K562 (cell line): Measurements from ENCODE around the gene CUEDC2. TPM values are rescaled to one million over a fixed set of nuclear protein-coding genes. Genes with fewer than 3 reads are reported as not detected.
A peak's percentile ranks its signal among the peaks of the same experiment; 100 is the strongest.

Experiments used
- ATAC-seq: fragments of 200-7000 bp; cut with Tn5 transposase; 3 replicates; pipeline ENCODE4 v1.9.1; 2020; ENCODE audit warnings: moderate library complexity
- BruUV-seq: library from RNA; stranded (reverse); fragments of 400-500 nt; replicated peaks from 2 replicates; lab custom pipeline; 2021; lab: Mats Ljungman, UMichigan
- CTCF ChIA-PET: fragments of 300-600 bp; formaldehyde crosslinking; extraction: SDS; loops from one replicate; lab custom pipeline; 2021; ENCODE audit warnings: low intra/inter-chr PET ratio; lab: Yijun Ruan, JAX
- POLR2A ChIA-PET: fragments of 300-600, 350-650 bp; sonication (Branson Sonifier 250); formaldehyde crosslinking; extraction: SDS; loops from one replicate; lab custom pipeline; 2021; ENCODE audit warnings: antibody characterized with exemption, inconsistent platforms; lab: Yijun Ruan, JAX
- DNase-seq, 4 experiments: peaks; one replicate each; pipeline versions ENCODE4 v3.0.0 to v3.0.0-alpha.2; 2011 to 2018; ENCODE audit warnings: low spot score in 3 of 4, mixed read lengths in 3 of 4; ENCODE audit errors: extremely low read depth in 1 of 4
- FAIRE-seq: peaks from 2 replicates; lab custom pipeline; 2011; peaks lifted over from hg19 to GRCh38; lab: Jason Lieb, UNC
- H2AFZ ChIP-seq: 2 replicates; pipeline ENCODE4 v1.6.0; 2011; ENCODE audit warnings: low read depth, low read length, control low read depth, inconsistent platforms
- H3K27ac ChIP-seq: fragments of 200-600 bp; 3 replicates; pipeline ENCODE4 v1.8.0; 2011; ENCODE audit warnings: low read depth, mild to moderate bottlenecking, control low read depth, inconsistent platforms, low read length, moderate library complexity, mixed read lengths; ENCODE audit errors: extremely low read depth
- H3K27me3 ChIP-seq, 2 experiments: fragments of 300-600 bp in 1 of 2; 2 replicates in 1 of 2; 3 replicates in 1 of 2; pipeline versions ENCODE4 v1.6.0 to v1.8.0; 2011; ENCODE audit warnings: inconsistent platforms in 2 of 2, low read length in 2 of 2, mild to moderate bottlenecking in 1 of 2, mixed read lengths in 1 of 2, moderate library complexity in 1 of 2; ENCODE audit not compliant: control insufficient read depth in 2 of 2, insufficient read depth in 2 of 2
- H3K36me3 ChIP-seq: fragments of 300-600 bp; 3 replicates; pipeline ENCODE4 v1.8.0; 2011; ENCODE audit warnings: mild to moderate bottlenecking, low read length, inconsistent platforms; ENCODE audit not compliant: control insufficient read depth, insufficient read depth
- H3K4me1 ChIP-seq, 2 experiments: fragments of 200-600 bp in 1 of 2; replicated peaks in 1 of 2; 2 replicates in 1 of 2; 3 replicates in 1 of 2; pipeline versions ENCODE4 v1.5.1 to v1.8.0; 2011; ENCODE audit warnings: inconsistent platforms in 2 of 2, low read length in 2 of 2, mild to moderate bottlenecking in 1 of 2, mixed read lengths in 1 of 2, moderate library complexity in 1 of 2; ENCODE audit not compliant: control insufficient read depth in 2 of 2, insufficient read depth in 2 of 2
- H3K4me2 ChIP-seq: 2 replicates; pipeline ENCODE4 v1.6.1; 2011; ENCODE audit warnings: low read length, control low read depth, inconsistent platforms, mixed read lengths; ENCODE audit not compliant: insufficient read depth
- H3K4me3 ChIP-seq: fragments of 200-600 bp; sonication (generic), shearing (Covaris generic); 2 replicates; pipeline ENCODE4 v1.5.1; 2016; ENCODE audit warnings: control low read depth, inconsistent platforms
- H3K79me2 ChIP-seq: fragments of 200-600 bp; 3 replicates; pipeline ENCODE4 v1.8.0; 2011; ENCODE audit warnings: low read length, inconsistent platforms; ENCODE audit not compliant: control insufficient read depth, insufficient read depth
- H3K9ac ChIP-seq, 2 experiments: 2 replicates each; pipeline versions ENCODE4 v1.6.0 to v1.6.1; 2011; ENCODE audit warnings: low read depth in 2 of 2, low read length in 2 of 2, control low read depth in 1 of 2, inconsistent platforms in 1 of 2, mild to moderate bottlenecking in 1 of 2, mixed read lengths in 1 of 2; ENCODE audit not compliant: insufficient read depth in 1 of 2
- H3K9me1 ChIP-seq: one replicate; pipeline ENCODE4 v1.6.0; 2011; ENCODE audit warnings: inconsistent platforms, mild to moderate bottlenecking, low read length, moderate library complexity; ENCODE audit not compliant: control insufficient read depth, insufficient read depth
- H3K9me3 ChIP-seq: replicated peaks from 2 replicates; pipeline ENCODE4 v1.5.1; 2011; ENCODE audit warnings: low read depth, low read length, inconsistent platforms; ENCODE audit not compliant: control insufficient read depth, insufficient read depth
- H4K20me1 ChIP-seq: replicated peaks from 2 replicates; pipeline ENCODE4 v1.6.1; 2011; ENCODE audit warnings: low read length, inconsistent platforms, mixed read lengths; ENCODE audit not compliant: control insufficient read depth, insufficient read depth
- ARID3B ChIP-seq: fragments of 250-450 bp; sonication (Bioruptor Pico); IDR thresholded peaks from 2 replicates; pipeline ENCODE4 v1.4.0; 2020; ENCODE audit warnings: borderline replicate concordance
- CAMTA2 ChIP-seq: fragments of 250-450 bp; sonication (Bioruptor Pico); conservative IDR thresholded peaks from 2 replicates; pipeline ENCODE4 v1.5.1; 2022
- DACH1 ChIP-seq: fragments of 450-650 bp; IDR thresholded peaks from 2 replicates; pipeline ENCODE4 v1.6.1; 2018; ENCODE audit not compliant: partially characterized antibody
- MBD1 ChIP-seq: fragments of 250-450 bp; sonication (Bioruptor Pico); IDR thresholded peaks from 2 replicates; pipeline ENCODE4 v1.8.0; 2022; ENCODE audit warnings: inconsistent platforms
- POLR2AphosphoS5 ChIP-seq: IDR thresholded peaks from 2 replicates; pipeline ENCODE4 v1.6.1; 2011; ENCODE audit warnings: mild to moderate bottlenecking, low read depth, low read length, moderate library complexity; ENCODE audit not compliant: control insufficient read depth, insufficient read depth
- TARDBP ChIP-seq: fragments of 450-650 bp; IDR thresholded peaks from 2 replicates; pipeline ENCODE4 v1.6.1; 2016
- THRAP3 ChIP-seq: fragments of 450-650 bp; IDR thresholded peaks from 2 replicates; pipeline ENCODE4 v1.6.1; 2016; ENCODE audit warnings: mild to moderate bottlenecking, inconsistent platforms, borderline replicate concordance
- ZNF175 ChIP-seq: fragments of 200-800 bp; sonication (Bioruptor generic); IDR thresholded peaks from 2 replicates; pipeline ENCODE4 v1.6.1; 2016; ENCODE audit warnings: low read depth, mild to moderate bottlenecking, missing genetic modification characterization, missing compliant biosample characterization
- ZNF232 ChIP-seq: sonication (generic); formaldehyde crosslinking; IDR thresholded peaks from 2 replicates; pipeline ENCODE4 v1.8.0; 2022; ENCODE audit warnings: mild to moderate bottlenecking, missing genetic modification reagents
- ZNF316 ChIP-seq: fragments of 450-650 bp; IDR thresholded peaks from 2 replicates; pipeline ENCODE4 v1.6.1; 2016
- ZNF639 ChIP-seq, 2 experiments: fragments of 200-800 bp in 1 of 2; sonication (Bioruptor generic) in 1 of 2; sonication (generic) in 1 of 2; formaldehyde crosslinking in 1 of 2; IDR thresholded peaks in 1 of 2; conservative IDR thresholded peaks in 1 of 2; 2 replicates each; pipeline versions ENCODE4 v1.5.0 to v1.6.1; 2016 to 2020; ENCODE audit warnings: missing compliant biosample characterization in 1 of 2, missing genetic modification characterization in 1 of 2, missing genetic modification reagents in 1 of 2
- WGBS: fragments of 100-300 bp; shearing (Covaris generic); methylation state at CpG from one replicate; pipeline ENCODE4 v1.1.6; 2016; ENCODE audit warnings: low coverage, mixed read lengths; ENCODE audit not compliant: insufficient coverage; ENCODE audit errors: missing lambda C conversion rate; 5-methylcytosine and 5-hydroxymethylcytosine counted together
- in situ Hi-C: fragments of 300-500 bp; cut with MboI; formaldehyde crosslinking; loops from 4 replicates; pipeline ENCODE4 v1.15.0; 2018; ENCODE audit warnings: inconsistent platforms, mixed read lengths
- intact Hi-C: fragments of 100-400 bp; cut with micrococcal nuclease; formaldehyde crosslinking; loops from 2 replicates; pipeline ENCODE4 v1.14.2; 2022
- polyA plus RNA-seq, 8 experiments: library from polyadenylated mRNA; depleted of rRNA in 4 of 8; stranded (reverse) in 5 of 8; unstranded in 3 of 8; fragments of >200 nt; fragmentation: Nextera tagmentation in 2 of 8; fragmentation: Illumina TruSeq in 1 of 8; extraction: Ambion mirVana in 2 of 8; extraction: Trizol in 1 of 8; gene quantifications; 2 replicates each; pipeline versions ENCODE4 v1.2.1 to v1.2.3, GENCODE V29; 2011 to 2014; ENCODE audit warnings: inconsistent platforms in 1 of 8, missing spikeins in 1 of 8
- total RNA-seq, 7 experiments: library from RNA; depleted of rRNA in 6 of 7; stranded (reverse); fragments of >200 nt in 6 of 7; fragmentation: Illumina TruSeq in 2 of 7; extraction: Trizol in 2 of 7; gene quantifications; 2 replicates each; pipeline versions ENCODE4 v1.2.1 to v1.2.3, GENCODE V29; 2011 to 2021; ENCODE audit warnings: low replicate concordance in 1 of 7
- TF ChIP-seq, protein P1 (sequence below): fragments of 450-650 bp; formaldehyde crosslinking; IDR thresholded peaks from 2 replicates; pipeline ENCODE4 v1.4.0; 2020; ENCODE audit warnings: mild to moderate bottlenecking, moderate library complexity
- TF ChIP-seq, protein P2 (sequence below): sonication (generic); formaldehyde crosslinking; IDR thresholded peaks from 2 replicates; pipeline ENCODE4 v1.5.0; 2020; ENCODE audit warnings: missing genetic modification reagents

The CUEDC2 gene
- total and polyA plus RNA-seq, 9 of the 15 experiments (the other 6 are each of a cell fraction or from before 2014, with no cell fraction given), result 8.5 to 48.9 (median 27.4) TPM

- POLR2A ChIA-PET, result interaction anchor here (0.6 to 5.3 kb wide), 14 partner anchors 10 to 925 kb away, joined by 3 to 34 read pairs (median 4); partner anchors contain the start of genes C10orf95, CUEDC2, GBF1 and PITX3
- DNase-seq (peak; percentile 76 to 96 (median 84)), ATAC-seq (peak; percentile 72), FAIRE-seq (peak; percentile 97)
- in situ Hi-C loops (no loop called here), intact Hi-C loops (loop anchor here (1.0 to 5.0 kb wide), 2 partner anchors 26 to 41 kb away; partner anchors contain the start of gene NFKB2)
- no TSS peak for BruUV-seq
- WGBS, result 0% methylated on average over 49 of the region's 66 CpGs
- peak within 1 kb of the TSS; percentile 65 to 96 for H3K9ac ChIP-seq
- peaks cover 25% of the 10 kb centered on the region for H3K79me2 ChIP-seq
- H4K20me1 ChIP-seq, result no peaks in the 10 kb centered on the region
- no peaks in the 10 kb centered on the region for H3K9me1 ChIP-seq
- peaks cover 17% of the 10 kb centered on the region; the same call in 2 of the 3 replicates for H3K36me3 ChIP-seq
- no peaks in the 10 kb centered on the region for H3K9me3 ChIP-seq
- no peaks in the 10 kb centered on the region for H3K27me3 ChIP-seq
- H3K4me3 ChIP-seq, result peak within 1 kb of the TSS; percentile 93
- peak within 1 kb of the TSS; percentile 74 for H3K4me2 ChIP-seq
- H2AFZ ChIP-seq, result peak within 1 kb of the TSS; percentile 87
- CTCF ChIA-PET, result no interaction called here
- peak within 1 kb of the TSS; percentile 80 for H3K27ac ChIP-seq
- peaks cover 12 to 59% of the 10 kb centered on the region in 2 experiments; a peak in 4 of 5 replicates for H3K4me1 ChIP-seq
- TF ChIP-seq ZNF639 (CRISPR knock-in tag; conservative IDR thresholded peaks at IDR 0.05 in 1 of 2, IDR thresholded peaks at IDR 0.05 in 1 of 2), result peak in 1 of 2 experiments; percentile 72; a peak in 2 of 4 replicates
- no peak for TF ChIP-seq ZNF175 (CRISPR knock-in tag)
- TF ChIP-seq, protein P1, sequence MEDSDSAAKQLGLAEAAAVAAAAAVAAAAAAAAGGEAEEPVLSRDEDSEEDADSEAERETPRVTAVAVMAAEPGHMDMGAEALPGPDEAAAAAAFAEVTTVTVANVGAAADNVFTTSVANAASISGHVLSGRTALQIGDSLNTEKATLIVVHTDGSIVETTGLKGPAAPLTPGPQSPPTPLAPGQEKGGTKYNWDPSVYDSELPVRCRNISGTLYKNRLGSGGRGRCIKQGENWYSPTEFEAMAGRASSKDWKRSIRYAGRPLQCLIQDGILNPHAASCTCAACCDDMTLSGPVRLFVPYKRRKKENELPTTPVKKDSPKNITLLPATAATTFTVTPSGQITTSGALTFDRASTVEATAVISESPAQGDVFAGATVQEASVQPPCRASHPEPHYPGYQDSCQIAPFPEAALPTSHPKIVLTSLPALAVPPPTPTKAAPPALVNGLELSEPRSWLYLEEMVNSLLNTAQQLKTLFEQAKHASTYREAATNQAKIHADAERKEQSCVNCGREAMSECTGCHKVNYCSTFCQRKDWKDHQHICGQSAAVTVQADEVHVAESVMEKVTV (CRISPR knock-in tag), result no peak
- TF ChIP-seq TARDBP, result no peak
- no peak for TF ChIP-seq THRAP3
- TF ChIP-seq CAMTA2 (CRISPR knock-in tag), result no peak
- TF ChIP-seq MBD1, result no peak
- TF ChIP-seq ARID3B (CRISPR knock-in tag), result no peak
- TF ChIP-seq, protein P2, sequence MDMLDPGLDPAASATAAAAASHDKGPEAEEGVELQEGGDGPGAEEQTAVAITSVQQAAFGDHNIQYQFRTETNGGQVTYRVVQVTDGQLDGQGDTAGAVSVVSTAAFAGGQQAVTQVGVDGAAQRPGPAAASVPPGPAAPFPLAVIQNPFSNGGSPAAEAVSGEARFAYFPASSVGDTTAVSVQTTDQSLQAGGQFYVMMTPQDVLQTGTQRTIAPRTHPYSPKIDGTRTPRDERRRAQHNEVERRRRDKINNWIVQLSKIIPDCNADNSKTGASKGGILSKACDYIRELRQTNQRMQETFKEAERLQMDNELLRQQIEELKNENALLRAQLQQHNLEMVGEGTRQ (CRISPR knock-in tag), result no peak
- no peak for TF ChIP-seq ZNF316
- no peak for TF ChIP-seq ZNF232
- TF ChIP-seq DACH1, result no peak
- TF ChIP-seq POLR2AphosphoS5, result peak; percentile 27; the same call in 1 of the 2 replicates
These were observed 11.5 kb downstream of the CUEDC2 start, which contains the start of gene FBXL15 for GRCh38 chr10:102420714-102421506. TSS of gene FBXL15 (plus strand) at chr10:102420836. CDS start at chr10:102421130, 294 bp downstream.
